AG20443 (cell line): ENCODE results near the gene SMCO3.
A peak's percentile ranks its signal among the peaks of the same experiment; 100 is the strongest.

Experiments
- DNase-seq: peaks from one replicate; pipeline ENCODE4 v3.0.0; 2012; ENCODE audit warnings: low spot score, mixed read lengths

The SMCO3 gene

DNA sequence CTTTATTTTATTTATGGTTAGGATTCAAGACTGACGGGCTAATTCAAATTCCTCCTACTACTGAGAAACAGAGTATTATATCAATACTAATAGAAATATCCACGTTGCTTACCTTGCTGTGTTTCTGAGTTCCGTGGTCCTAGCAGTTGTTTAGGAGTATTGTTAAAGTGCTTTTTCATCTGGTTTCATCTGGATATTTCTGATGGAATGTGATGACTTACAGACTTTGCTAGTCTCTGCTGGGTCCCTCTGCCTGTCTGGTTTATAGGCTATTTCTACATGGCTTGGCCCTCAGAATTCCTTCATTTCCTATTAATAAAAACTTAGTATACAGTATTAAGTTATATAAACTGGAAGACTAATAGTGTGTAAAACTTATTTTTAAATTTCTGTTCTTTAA is at the start of gene SMCO3:
Gene SMCO3, minus strand, starts transcription at position 169 of the 400 bp plus-strand sequence. CDS start 7,502 bp downstream, outside the sequence.
- no peak for DNase-seq

DNA sequence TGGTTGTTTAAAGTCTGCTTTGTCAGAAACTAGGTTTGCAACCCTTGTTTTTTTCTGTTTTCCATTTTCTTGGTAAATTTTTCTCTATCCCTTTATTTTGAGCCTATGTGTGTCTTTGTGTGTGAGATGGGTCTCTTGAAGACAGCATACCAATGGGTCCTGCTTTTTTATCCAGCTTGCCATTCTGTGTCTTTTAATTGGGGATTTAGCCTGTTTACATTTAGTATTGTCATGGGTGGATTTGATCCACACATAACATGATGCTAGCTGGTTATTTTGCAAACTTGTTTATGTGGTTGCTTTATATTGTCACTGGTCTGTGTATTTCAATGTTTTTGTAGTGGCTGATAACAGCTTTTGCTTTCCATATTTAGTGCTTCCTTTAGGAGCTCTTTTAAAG is 46.5 kb upstream of the SMCO3 start:
- no peak for DNase-seq

DNA sequence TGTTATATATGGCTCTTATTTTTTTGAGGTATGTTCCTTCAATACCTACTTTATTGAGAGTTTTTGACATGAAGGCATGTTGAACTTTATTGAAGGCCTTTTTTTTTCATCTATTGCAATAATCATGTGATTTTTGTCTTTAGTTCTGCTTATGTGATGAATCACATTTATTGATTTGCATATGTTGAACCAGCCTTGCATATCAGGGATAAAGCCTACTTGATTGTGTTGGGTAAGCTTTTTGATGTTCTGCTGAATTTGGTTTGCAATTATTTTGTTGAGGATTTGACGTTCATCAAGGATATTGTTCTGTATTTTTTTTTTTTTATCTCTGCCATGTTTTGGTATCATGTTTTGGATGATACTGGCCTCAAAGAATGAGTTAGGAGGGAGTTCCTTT is 44.5 kb upstream of the SMCO3 start:
- DNase-seq, result no peak

DNA sequence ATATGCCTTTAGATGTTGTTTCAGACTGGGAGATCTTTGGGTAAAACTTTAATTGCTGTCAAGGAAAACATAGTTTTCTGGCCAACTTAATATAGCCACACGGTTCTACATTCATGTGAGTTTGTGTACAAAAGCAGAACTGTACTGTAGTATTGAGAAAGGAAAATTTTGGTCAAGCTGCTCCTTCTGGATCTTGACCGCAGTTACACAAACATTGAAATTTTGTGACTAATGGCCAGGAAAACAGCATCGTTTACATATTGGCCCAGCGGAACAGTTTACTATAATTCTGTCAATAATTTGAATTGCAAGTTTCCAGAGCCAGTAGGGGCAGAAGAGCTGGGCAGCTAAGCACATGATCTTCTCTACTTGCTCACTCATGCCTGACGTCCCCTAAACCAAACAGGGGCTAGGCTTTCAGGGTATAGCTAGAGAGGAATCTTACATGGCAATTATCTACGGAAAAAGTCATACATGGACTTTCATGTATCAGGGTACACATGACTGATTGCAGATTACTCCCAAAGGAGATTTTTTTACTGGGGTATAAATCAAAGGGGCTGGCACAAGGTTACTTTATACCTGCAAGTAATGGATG is 40.7 kb upstream of the SMCO3 start:
- peak; percentile 44 for DNase-seq

DNA sequence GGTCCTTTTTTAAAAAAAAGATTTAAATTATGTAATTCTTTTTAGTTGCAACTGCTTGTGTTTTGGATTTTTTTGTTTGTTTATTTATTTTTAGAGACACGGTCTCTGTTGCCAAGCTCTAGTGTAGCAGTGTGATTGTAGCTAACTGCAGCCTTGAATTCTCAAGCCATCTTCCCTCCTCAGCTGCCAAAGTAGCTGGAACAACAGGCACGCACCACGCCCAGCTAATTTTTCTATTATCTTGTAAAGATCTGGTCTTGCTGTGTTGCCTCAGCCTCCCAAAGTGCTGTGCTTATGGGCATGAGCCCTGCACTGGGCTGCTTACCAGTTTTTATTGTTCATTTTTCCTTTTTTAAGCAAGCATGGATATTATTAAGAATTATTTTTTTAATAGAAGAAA is 40.0 kb upstream of the SMCO3 start:
- no peak for DNase-seq

DNA sequence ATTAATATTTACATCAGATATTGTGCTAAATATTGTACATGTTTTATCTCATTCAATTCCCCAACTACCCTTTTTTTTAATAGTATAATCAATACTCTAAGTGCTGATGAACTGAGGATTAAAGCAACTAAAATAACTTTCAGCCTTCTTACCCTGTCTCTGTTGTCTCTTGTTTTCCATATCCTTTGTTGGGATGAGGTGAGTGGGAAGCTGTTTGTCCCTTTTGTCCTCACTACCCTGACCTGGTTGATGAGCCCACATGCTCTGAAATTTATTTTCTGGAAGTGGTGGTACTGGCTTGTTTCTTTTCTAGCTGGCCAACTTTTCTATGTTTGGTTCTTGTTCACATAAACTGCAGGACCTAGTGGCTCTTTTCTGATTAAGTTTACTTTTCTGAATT is 38.9 kb upstream of the SMCO3 start:
- DNase-seq, result no peak

DNA sequence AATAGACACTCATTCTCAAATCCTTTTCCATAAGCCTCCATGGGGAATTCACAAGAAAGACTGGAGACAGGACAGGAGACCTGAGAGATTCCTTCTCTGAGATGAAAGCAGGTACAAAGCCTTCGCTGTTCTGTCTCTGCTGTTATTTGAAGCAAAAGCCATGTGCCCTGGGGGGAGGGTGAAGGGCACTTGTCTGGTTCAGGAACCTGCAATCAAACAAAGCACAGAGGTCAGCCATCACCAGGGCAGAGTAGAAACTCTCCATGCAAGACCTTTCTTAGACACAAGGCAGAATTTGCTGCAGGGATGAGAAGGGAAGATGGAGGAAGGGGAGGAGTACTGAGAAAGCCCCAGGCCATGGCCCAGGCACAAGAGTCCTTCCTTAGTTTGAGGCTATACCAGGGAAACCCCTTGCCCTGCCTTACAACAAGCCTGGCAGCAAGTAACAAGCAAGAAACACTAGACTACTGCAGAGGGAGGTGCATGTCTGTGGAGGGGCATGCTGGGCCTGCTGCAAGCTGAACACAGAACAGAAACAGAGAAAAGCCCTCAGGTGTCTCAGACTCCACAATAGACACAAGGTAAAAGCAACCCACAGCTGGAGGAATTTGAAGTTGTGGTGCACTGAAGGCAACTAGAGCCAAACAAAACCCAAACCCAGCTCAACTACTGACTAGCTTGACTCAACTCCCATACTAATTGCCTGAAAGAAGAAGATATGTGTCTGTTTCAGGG is 37.1 kb upstream of the SMCO3 start:
- DNase-seq, result no peak

DNA sequence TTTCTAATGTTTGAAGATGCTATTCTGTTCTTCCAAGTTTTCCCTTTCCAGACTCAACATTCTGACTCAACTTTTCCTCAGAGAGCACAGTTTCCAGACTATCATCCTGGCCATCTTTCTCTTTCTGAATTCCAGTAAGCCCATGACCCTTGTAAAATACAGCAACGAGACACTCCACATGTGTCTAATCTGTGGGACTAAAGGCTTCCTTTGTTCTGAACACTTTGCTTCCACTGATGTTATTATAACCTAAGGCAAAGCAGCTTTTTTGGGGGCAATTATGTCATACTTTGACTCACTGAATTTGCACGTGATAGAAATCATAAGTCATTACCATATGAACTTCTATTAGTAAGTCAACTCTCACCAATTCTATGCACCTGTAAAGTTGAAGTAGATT is 35.7 kb upstream of the SMCO3 start:
- DNase-seq, result no peak

DNA sequence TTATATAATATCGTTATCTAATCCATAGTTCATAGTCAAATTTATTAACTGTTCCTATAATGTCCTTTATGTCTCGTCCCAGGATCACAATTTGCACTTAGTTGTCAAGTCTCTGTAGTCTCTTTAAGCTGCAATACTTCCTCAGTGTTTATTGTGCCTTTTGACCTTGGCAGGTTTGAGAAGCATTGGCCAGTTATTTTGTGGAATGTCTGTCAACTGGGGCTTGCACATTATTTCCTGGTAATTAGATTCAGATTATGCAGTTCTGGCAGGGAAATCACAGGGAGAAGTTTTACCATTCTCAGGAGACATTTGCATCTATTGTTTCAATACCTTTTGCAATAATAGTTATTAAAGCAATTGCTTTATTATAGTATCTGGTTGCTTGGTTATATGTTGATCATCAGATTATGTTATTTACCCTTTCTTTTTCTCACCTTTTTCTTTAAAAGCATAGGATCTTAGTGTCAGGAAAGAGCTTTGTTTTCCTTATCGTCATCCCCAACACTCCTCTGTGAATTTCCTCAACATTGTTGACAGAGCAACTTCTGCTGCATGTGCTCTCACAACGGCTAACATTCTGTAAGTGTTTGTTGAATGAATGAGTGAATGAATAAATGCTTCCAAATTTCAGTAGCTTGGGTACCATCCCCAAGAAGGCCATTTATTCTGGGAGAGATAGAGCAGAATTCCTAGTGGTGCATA is 33.0 kb upstream of the SMCO3 start:
- no peak for DNase-seq

DNA sequence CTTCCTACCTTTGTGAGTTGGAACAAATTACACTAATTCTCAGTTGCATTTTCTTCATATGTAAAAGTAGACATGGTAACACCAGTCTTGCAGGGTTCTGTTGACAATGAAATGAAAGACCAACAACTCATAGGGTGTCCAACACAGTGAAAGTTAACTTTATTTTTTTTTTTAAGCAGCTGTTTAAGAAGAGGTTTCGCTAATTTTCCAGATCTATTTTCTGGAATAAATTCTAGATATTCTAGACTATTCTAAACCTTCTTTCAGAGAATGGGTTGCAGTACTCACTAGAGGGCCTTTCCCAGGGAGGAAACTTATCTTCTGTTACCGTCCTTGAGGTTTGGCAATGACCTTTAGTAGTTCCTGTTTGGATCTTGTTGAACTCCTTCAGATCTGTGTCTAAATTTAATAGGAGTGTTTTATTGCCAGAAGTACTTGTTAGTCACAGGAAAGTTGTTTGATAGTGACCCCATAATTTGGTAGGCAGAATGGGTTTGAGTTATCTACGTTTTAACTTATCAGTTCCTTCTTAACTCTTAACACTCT is 32.1 kb upstream of the SMCO3 start:
- no peak for DNase-seq

DNA sequence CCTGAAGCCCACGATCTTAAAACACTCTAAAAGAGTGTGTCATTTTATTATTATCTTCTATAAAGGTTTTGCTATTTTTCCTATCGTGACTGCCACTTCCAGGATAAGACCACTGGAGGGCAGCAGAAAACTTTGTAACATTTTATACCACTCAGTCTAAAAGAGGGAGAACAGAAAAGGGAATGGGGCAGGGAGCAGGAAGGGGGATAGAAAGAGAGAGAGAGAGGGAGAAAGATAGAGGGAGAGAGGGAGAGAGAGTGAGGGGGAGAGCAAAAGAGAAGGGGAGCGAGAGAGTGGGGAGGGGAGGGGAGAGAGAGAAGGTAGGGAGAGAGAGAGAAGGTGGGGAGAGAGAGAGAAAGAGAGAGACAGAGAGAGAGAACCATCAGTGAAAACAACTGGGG is 31.4 kb upstream of the SMCO3 start:
- peak; percentile 70 for DNase-seq

DNA sequence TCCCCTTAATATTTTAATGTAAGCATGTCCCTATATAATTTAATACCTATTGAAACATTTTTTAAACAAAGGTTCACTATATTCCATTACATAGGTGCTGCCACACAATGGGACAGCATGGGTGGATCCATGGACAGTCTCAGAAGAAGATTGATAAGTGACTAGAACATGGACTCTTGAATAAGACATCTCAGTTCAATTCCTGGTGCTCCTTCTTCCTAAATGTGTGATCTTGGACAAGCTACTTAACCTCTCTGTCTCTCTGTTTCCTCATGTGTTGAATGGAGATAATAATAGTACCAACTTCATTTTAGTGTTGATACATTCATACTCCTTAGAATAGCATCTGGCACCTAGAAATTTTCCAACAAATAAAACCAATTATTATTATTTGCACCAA is 30.4 kb upstream of the SMCO3 start:
- no peak for DNase-seq

DNA sequence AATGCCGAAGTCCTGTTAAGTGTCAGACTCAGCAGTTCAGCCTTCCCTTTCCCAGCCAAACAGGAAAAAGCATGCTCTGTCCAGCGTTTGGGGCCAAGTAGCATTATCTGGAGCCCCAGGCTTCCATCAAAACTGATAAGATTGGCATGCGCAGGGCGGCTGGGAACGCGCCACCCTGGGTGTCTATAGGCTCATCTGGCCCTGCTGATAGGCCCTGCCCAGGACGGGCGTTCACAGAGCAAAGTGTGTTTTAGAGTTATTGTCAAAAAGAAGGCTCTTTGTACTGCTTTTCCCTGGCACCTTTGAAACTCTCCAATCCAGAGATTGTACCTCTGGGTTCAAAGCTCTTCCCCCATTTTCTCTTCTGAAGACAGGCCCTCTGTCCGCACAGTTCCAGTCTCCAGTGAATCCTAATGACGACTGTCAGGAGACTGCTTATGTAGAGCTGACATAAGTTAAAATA is 29.5 kb upstream of the SMCO3 start, which contains the start of gene ART4:
Gene ART4, minus strand, starts transcription at position 102 of the 463 bp plus-strand sequence. CDS start 413 bp downstream, outside the sequence.
- DNase-seq, result no peak

DNA sequence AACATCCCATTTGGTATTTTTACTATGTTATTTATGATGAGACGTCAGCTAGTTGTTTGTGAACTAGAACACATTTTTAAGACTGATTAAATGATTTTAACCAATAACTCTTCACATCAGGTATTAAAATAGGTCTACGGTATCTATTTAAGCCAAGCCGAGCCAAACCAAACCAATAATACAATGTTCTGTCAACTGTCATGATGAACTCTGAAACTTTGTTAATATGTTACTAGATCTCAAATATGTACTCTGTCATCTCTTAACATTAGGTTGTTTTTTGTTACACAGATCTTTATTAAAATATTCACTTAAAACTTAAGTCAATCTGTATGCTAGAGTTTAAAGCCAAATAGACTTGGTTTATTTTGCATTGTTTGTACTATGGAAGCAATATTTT is 28.3 kb upstream of the SMCO3 start:
- no peak for DNase-seq

DNA sequence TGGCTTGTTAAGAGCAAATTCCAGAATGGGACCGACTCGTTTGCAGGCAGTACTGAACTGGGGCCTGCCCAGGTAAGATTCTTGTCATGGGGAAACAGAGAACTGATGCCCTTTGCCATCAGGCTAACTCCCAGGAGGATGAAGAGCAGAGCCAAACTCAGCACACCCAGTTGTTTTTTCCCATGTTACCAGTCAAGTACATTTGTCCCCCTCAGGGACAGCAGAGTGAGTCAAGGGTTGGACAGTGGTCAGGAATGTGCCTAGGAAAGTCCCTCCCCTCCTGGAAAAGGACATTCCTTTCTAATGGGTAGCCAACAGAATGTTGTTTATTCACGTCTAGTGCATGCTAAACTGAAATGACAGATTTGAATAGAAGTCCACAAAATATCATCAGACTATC is 27.8 kb upstream of the SMCO3 start:
- peak; percentile 69 for DNase-seq

DNA sequence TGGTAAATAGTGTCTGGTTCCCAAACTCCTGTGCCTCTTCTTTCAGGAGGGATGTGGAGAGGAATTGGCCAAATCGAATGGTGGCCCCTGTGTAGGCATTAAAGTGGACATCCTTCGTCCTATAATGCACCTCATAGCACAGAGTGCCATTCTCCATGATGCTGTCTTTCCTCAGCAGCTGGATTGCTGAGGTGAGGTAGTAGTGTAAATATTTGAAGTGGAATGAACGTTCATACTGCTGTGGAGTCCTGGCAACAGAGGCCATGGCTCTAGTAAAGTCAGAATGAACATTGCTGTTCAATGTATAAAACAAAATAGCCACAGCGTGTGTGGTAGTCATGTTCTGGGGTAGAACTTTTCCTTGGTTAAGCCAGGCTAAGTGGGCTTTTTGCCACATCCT is 26.6 kb upstream of the SMCO3 start:
- no peak for DNase-seq

DNA sequence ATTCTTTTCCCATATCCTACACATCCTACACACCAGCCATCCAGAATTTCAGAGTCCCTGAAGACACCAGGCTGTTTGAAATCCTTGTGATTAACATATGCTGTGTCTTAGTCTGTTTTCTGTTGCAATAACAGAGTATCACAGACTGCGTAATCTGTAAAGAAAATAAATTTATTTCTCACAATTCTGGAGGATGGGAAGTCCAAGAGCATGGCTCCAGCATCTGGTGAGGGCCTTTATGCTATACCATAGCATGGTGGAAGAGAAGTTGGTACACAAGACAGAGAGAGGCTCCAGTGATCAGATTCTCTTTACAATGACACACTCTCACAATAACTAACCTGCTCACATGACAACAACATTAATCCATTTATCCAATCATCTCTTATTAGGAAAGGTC is 25.3 kb upstream of the SMCO3 start:
- no peak for DNase-seq

DNA sequence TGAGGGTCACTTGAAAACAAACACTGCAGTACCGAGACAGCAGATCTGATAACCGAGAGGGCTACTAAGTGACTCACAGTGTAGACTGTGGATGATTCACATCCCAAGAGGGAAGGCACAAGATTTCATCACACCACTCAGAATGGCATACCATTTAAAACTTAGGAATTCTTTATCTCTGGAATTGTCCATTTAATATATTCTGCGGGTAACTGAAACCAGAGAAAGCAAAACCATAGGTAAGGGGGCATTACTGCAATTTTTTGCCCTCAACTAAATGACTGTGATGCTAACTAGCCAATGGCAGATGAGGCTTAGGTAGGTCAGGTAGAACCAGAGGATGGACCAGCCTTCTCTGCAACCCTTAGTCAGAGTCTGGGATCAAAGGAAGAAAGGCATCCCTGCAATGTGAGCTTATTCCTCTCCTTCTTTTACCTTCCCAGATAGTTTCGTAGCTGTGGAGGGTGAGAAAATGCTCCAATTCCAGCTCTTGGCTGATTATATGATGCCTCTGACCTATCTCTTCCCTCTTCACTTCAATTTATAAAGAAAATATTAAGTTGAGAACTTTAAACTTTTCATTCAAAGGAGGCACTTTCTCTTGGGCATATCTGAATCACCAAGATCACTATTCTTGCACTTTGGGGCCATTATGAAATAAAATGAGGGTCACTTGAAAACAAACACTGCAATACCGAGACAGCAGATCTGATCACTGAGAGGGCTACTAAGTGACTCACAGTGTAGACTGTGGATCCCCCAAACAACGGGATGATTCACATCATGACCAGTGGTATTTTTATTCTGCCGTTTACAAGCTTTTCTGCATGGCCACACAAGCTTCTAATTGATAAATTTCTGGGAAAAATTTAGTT is 22.6 kb upstream of the SMCO3 start:
- DNase-seq, result peak; percentile 59

DNA sequence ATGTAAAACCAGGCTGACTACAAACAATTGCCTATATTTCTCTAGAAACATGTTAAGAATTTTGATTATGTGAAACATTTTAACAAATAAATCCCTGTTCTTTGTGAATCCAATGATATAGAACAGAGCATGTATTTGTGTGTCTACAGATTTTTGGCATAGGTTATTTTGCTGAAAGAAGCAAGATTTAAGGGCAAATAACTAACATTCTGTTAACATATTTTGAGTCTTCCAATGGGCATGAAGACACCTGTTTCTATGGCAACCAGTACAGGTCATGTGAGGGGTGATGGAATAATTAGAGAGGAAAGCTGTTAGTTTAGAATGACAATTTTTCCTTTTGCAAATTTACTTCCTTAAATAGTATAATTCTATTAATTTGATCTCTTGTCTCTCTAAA is 20.5 kb upstream of the SMCO3 start:
- DNase-seq, result no peak

DNA sequence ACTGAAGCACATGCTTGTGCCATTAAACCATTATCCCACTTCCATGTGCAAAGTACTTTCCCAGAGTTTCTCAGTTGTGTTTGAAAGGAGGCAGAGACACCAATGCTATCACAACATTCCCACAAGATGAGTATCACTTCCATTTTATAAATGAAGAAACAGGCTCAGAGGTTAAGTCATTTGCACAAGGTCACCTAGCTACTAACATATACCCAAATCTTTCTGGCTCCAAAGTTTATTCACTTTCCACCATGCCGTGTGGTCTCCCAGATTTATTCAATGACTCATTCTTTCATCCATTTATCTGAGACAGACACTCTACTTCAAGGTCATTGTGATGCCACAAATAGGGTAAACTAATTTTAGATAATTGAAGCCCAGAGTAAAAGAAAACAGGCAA is 20.0 kb upstream of the SMCO3 start:
- no peak for DNase-seq

DNA sequence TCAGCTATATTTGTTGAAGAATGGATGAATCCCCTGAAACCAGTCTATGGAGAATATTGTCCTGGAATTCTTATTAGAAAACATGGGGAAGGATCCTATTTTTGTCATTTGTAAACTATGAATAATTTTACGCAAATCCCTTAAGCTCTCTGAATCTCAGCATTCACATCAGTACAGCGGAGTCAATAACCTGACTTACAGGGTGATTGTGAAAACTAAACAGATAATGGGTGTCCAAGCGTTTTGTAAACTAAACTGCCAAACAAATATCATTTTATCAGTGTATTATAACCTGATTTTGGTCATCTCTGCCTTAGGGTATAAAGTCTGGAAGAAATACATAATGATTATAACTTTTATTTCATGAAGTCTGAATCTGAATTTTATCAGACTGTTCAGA is 19.4 kb upstream of the SMCO3 start:
- no peak for DNase-seq

DNA sequence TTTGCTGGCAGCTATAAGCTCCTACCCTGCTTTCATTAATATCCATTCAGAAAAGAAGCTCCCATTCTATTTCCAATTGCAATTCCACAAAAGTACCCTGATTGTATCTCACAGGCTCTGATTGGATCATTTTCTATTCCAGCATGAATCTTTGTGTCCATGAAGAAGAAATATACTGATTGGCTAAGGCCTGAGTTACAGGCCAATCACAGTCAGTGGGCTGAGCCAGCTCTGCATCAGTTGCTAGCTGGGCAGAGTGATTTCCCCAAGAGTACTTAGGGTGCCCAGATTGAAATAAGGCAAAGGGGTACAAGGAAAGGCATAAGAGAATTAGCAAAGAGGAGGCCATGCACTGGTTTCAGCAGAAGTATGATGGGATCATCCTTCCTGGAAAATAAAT is 14.9 kb upstream of the SMCO3 start:
- peak; percentile 36 for DNase-seq
